ENCODE results near the gene XPNPEP1.

The XPNPEP1 gene

DNA sequence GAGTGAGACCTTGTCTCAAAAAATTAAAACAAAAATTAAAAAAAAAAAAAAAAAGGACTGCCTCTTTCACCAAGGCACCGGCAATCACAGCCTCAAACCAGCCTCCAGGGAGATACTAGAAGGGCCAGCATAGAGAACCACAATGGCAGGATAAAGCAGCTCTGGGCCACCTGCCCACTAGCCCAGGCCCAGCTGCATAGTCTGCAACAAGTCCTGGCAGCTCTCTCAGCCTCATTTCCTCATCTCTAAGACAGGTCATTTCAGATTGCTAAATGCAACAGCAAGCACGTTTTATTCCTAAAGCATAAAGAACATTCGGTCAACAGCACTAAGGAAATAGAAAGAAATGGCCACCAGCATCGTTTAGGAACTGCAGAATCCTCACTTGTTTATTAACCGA, 28.8 kb downstream of the XPNPEP1 start:
- DNase-seq (ENCODE audit: low read depth, low spot score), result no peak

DNA sequence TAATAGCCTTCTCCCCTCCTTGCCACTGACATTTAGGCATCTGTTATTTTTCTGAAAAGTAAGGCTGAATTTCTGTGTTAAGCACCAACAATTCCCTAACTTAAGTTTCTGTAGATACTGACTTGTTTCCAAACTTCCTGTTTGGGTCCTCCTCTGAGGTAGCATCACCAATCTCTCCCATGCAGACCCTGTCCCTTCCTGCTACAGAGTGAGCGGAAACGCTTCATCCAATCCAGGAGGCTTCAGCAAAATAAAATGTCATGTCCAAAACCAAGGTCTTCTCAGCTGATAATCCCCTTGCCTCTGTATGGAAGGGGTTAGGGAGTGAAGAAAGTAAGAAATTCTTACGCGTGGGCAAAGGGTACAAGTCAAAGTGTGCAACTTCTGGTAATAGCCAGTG, 29.9 kb downstream of the XPNPEP1 start:
- DNase-seq (ENCODE audit: low read depth, low spot score), result no peak

DNA sequence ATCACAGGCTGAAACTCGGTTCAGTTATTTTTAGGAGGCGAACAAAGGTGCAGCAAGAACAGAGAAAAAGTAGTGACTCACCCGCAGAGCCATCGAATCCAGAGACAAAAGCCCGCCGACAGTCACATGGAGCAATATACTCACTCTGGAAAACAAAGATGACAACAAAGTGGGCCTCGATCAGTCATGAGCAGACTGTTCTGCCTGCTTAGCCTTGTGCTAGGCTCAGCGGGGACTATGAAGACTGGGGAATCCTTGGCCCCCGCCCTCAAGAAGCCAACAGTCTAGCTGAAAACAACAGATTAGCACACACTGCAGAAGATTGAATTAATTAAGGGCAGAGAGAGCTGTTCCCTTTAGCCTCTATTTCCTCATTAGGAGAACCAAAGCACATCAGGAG, 30.4 kb downstream of the XPNPEP1 start:
- no peak for DNase-seq (ENCODE audit: low read depth, low spot score)

DNA sequence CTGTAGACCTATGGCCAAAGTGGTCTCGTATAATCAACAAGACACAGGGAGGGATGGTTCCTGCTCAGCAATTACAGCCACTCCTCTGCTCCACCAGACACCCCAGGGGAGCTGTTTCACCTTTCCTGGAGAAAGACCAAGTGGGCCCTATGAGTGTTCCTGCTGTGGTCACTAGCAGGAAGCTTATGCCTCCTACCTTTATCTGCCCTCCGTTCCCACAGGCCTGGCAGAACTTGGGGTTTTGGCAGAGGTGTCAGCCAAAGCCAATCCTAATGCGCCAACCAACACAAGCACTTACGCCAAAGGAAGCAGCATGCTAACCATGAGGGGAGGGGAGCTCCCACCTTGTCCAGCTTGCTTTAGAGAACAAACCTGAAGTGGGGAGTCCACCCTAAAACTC, 31.2 kb downstream of the XPNPEP1 start:
- DNase-seq (ENCODE audit: low read depth, low spot score), result no peak

DNA sequence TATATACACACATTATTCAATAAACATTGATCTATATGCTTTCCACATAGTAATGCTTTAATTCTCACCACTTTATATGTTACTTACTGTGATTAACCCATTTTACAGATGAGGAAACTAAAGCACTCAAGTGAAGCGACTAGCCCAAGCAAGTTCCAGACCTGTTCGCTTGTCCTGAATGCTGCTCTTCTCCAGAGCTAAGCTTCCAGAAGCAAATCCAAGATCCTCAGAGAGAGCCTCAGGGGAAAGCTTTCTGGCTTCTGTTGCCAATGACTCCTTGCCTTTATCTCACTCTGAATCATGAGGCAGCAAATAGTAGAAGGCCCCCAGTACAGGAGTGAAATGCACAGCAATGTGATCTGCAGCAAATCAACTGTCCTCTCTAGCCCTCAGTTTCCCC, 32.2 kb downstream of the XPNPEP1 start:
- no peak for DNase-seq (ENCODE audit: low read depth, low spot score)

DNA sequence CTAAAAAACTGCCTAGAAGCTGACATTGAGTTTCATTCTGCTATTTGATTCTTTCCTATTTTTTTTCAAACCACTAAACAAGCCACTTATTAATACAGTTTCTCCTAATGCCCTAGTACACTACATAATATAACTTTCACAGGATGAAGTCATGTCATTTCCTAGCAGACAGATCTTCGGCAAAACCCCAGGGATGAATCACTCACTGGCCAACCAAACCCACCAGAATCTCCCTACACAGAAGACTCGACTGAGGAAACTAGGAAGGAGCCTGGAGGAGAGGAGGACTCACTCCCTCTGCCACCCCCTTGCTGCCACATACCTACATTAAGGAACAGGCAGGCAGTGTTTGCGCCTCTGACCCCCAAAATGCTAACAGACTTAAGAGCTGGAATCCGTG, 33.4 kb downstream of the XPNPEP1 start:
- DNase-seq (ENCODE audit: low read depth, low spot score), result no peak

DNA sequence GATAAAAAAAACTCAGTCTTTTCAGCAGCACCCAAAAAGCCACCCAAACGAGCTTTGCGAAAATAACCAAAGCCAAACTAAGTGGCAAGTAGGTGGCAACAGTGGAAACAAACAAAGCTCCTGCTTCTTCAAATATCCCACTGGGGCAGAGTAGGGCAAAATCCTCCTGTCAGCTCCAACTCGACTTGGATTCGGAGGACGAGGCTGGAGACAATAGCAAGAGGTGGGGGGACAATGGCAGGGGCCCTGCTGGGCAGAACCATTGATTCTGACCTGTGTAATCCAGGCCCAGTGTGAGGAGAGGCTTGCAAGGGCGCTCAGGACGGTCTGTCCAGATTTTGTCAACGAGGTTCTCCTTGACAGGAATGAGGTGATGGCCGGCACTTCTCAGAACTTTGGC, 35.5 kb downstream of the XPNPEP1 start:
- DNase-seq (ENCODE audit: low read depth, low spot score), result no peak

DNA sequence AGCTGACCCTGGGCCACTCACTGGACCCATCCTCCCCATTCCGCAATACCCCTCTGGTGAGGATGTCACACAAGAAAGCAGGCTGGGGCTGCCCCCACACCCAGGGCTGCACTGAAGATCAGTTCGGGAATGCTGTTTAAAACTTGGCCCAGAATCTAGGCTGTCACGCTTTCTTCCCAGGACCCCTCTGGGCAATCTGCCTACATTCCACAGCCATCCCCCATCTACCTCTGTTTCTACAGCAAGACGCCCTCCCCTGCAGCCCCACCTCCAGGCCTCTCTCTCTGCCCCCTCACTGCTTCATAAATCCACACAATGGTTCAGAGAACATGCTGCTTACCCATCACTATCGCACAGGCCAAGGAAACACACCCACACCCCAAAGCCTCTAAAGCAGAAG, 36.1 kb downstream of the XPNPEP1 start:
- no peak for DNase-seq (ENCODE audit: low read depth, low spot score)

DNA sequence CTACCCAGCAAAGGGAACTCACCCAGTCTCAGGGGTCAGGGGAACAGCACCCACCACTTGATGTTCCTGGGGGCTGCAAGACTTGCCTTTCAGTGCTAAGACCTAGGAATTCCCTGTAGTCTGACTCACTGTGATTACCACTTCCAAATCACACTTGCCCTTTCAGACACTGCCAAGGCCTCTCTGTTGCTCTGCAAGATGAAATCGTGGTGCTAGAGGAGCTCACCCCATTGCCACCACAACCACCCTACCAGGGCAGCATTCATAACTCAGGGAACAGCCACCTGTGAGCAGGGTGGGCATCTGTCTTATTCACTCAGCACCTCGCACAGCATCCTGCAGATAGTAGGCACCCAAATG, 36.5 kb downstream of the XPNPEP1 start:
- DNase-seq (ENCODE audit: low read depth, low spot score), result no peak

DNA sequence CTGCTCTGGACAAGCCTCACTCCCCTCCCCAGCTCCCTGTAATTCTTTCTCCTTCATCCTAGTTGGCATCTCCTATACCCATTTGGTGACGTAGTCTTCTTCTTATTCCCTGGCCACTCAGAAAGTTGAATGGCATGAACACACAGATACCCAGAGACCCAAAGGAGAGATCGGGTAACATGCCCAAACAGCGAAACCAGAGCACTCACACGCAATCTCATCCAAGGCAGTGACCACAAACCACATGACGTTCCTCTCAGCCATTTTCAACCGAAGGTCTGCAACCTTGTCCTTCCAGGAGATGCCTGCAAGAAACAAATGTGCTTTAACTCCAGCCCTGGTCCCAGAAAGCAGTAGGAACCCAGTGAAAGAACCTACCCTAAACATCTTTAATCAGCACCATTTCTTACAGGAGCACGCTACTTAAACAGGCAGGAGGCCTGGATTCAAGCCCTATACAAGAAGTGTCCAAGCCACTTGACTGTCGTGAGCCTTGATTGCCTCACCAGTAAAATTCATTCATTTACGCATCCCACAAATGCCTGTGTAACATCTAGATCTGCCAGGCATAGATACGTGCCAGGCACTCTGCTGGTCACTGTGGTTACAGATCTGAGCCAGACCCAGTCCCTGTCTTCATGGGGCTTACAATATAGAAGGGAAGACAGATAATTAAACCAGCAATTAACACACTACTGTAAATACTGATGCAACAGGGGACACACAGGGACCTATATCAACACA, 37.1 kb downstream of the XPNPEP1 start:
- DNase-seq (ENCODE audit: low read depth, low spot score), result no peak

DNA sequence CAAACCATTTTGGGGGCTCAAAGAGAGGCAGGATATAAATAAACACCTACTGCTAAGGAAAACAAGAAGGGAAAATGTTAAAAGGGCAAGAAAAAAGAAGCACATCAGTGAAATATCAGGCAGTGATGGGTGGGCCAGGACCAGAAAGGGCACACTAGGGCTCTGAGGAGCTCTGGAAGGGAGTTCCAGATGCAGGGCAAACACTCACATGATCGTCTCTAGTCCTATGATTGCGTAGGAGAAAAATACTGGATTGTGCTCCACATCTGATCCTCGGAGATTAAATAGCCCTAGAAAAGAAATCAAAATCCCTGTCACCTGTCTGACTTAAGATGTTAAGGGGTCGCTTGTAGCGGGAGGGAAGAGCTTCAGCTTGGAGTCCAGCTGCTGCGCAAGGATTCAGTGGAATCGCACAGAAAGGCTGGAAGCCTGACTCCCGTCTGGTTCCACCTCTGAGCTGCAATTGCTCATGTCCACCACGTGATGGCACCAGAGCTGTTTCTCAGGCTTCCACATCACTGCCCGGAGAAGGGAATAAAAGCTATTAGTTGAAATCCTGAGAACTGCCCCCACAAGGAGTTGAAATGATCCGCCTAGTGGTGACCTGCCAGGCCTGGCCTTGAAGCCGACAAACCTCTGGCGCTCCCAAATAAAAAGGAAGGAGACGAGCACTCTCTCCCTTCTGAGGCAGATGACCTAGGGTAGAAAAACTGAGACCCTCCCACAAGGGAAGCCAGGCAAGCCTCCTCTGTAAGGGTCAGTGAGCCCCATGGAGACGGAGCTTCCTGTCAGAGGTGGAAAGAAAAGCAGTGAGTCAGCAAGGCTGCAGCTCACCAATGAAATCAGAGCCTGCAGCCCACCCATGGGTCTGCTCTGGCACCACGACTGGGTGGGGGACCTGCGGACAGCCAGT, 39.2 kb downstream of the XPNPEP1 start:
- peak; percentile 79 for DNase-seq (ENCODE audit: low read depth, low spot score)

DNA sequence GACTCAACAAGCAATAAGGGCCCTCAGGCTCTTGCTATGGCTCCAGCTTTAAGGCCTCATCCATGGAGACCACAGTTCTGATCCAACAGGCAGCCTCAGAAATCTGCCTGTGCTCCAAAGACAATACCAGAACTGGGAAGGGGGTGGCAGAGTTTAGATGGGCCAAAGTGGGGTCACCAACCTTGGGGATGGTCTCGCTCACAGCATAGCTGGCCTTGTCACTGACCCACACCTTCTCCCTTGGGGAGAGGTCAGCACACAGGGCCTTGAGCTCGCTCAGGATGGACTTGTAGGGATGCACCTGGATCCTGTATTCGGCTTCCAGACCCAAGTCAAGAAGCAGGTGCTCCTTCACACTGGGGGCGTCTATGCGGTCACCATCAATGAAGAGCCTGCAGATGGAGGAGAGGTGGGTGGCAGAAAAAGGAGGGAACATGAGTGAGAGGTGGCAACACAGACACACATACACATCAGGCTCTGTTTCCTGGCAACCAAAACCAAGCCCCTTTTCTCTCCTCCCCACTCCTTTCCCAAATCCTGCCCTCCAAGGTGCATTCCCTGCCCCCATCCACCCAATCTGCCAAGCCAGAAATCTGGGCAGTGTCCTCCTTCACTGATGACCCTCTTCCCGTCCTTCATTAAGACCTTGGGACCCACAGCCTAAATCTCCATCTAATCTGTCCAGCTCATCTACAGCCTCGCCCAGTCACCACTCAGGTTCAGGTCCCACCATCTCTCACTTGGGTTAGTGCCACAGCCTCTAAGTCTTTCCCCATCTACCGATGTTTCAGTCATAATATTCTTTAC, 40.9 kb downstream of the XPNPEP1 start:
- DNase-seq (ENCODE audit: low read depth, low spot score), result no peak

DNA sequence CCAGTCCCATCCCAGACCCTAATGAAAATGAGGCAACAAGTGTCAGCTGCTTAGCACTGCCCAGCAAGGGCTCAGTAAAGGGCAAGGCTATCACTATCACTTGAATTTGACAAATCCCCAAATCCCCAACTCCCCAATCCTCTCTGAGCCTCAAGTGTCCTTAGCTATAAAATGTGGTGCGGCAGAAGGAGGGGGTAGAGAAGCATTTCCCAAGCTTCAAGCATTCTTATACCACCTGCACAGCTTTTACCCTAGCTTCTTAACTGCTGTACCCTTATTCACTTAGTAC, 41.6 kb downstream of the XPNPEP1 start:
- DNase-seq (ENCODE audit: low read depth, low spot score), result no peak

DNA sequence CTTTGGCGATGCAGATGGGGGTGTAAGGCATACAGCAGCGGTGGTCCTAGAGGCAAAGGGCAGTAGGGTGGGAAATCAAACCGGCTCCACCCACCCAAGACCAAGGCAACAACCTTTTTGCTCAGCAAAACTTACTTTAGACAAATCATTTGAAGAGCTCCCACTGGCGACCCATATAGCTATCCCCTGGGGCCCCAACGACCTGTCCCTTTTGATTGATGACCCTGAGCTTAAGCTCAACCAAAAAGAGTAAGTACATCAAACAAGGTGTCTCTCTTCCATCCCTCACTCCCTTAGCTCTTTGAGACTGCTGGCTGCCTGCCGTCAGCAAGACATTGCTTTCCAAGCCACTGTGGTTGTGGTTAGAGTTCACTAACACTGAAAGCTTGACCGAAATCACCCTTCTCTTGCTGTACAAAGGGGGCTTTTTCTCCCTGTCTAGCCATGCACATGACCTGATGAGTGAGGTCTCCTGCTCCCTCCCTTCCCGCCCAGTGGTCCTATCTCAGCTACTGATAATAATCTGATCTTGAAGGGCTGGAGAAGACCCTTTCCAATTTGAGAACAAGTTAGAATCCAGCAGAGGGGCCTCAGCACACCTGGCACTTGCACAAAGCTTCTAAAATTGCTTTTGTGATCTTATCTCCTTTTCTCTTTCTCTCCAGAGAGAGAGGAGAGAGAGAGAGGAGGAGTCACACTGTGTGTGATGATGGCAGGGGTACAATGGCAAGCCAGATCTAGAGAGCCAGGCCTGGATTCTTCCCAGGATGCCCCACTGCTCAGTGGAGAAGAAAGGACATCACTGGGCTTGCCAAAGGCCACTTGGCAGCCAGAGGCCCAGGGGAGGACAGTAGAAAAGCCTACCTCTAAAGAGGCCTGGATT, 42.2 kb downstream of the XPNPEP1 start:
- DNase-seq (ENCODE audit: low read depth, low spot score), result no peak

DNA sequence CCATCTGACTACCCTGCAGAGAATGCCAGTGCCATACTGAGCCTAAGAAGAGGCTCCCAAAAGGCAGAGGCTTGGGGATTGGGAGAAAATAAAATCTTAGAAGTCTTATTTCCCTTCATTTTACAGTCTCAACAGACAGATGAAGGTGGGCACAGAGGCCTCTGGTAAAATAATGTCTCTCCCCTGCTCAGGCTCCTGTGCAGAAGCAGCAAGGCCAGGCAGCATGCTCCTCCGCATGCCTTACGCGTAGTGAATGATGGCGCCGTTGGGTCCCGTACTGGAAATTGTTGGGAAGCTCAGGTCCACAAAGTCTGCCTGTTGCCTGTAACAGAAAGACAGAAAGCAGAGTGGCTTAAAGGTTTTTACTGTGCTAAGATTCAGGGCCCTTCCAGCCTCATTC, 45.8 kb downstream of the XPNPEP1 start:
- no peak for DNase-seq (ENCODE audit: low read depth, low spot score)

DNA sequence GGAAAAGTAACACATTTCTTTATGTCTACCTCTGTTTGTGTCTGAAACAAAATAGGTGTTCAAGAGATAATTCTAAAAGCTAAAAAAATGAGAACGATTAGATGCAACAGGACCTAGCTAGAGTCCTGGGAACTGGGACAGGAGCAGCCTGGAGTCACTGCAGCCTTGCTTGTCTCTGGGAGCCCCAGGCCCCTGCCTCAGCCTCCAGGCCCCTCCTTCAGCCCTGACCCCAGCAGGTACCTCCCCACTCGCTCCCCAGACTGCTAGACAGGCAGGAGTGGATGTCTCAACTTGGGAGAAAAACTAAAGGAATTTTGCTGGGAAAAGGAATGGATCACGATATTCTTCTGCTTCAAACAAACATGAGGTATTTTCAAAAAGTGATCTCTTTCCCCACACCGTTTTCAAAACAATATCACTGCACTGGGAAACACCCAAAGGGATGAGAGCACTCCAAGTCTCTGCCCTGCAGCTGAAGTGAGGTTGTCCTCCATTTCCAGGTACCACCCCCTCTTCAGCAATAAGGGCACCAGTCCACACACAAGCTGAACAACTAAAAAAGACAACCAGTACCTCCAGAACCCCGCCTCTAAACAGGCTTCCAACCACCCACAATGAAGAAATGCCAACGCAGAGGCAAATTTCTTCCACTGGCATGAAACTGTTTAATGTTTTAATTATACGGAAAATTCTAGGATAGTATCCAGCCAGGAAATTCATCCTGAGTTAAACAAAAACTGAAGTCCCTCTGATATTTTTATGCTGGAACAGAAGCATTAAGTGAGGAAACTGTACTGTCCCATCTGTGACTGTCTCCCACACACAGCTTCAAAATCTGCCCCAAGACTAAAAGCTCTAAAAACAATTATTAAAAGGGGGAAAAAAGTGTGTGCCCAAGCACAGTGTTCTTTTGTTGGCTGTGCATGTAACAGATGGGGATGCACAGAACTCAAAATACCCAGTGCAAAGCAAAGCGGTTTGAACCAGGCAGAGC, 47.2 kb downstream of the XPNPEP1 start:
- DNase-seq (ENCODE audit: low read depth, low spot score), result no peak

DNA sequence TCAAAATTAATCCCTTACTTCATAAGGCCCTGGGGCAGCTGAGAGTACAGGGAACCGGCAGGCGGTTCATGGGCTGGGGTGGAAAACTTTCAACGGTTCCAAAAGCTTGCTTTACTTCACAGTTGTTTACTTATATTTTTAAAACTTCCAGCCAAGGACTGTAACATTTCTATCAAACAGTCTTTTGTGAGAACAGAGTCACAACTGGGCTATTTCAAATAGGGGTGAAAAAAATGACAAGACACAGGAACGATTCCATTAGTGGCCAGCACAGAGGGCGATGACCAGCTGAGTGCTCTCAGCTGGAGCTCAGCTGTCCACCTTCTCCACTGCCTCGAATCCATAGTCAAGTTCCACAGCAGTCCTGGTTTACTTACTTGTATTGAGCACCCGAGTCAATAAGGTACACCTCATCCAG, 48.2 kb downstream of the XPNPEP1 start:
- DNase-seq (ENCODE audit: low read depth, low spot score), result no peak

DNA sequence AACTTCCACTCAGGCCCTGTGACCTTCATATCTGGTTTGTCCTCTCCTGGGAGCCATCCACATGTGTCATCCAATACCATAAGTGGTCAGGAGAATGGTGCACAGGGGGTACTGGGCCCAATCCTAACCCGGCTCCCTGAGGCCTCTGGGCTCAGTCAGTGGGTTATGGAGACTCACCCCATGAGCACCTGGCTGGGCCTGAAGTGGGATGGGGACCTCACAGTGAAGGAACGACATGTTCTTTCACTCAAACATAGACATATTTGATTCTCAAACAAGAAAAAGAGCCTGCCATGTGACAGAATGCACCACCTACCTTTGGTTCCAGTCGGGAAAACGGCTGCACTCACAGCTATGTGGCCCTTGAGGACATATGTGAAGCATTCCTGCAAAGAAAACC, 51.8 kb downstream of the XPNPEP1 start:
- no peak for DNase-seq (ENCODE audit: low read depth, low spot score)

DNA sequence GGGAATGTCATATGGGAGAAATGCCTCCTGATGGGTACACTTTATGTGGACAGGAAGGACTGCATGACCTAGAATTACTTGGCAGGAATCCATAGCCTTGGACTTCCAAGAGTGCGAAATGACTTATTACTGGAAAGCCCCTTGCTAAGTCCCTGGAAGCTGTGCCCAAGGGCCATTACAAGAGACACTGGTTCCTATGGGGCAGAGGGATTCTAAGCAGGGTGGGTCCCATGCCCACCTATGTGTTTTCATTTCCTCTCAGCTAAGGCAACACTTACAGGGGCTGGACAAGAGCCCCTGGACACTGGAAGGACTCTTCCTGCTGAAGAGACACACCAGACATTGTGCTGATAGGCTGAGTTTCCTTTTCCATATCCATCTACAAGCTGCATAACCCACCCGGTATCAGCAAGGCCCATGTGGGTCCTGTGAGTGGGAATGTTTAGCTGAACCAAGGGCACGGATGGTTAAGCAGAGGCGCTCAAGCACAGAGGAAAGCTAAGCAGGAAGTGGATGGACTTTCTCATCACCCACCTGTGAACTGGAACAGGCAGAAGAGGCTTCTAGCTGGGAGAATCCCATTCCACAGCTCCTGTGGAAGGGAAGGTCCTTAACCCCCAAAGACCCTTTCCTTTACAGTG, 56.2 kb downstream of the XPNPEP1 start:
- no peak for DNase-seq (ENCODE audit: low read depth, low spot score)

Measured in brain pericyte (primary cell).